Measurements from ENCODE around the gene PCNT. TPM values are rescaled to one million over a fixed set of nuclear protein-coding genes. Genes with fewer than 3 reads are reported as not detected.
A peak's percentile ranks its signal among the peaks of the same experiment; 100 is the strongest.

Gene PCNT
- total and polyA plus RNA-seq, 10 of the 15 experiments (the other 5 are each of a cell fraction or from before 2014, with no cell fraction given), result 2.9 to 39.6 (median 20.5) TPM

- Histone ChIP-seq H3K4me1 (ENCODE audit: control insufficient read depth, insufficient read depth, low read length) (no peaks in the 10 kb centered on the region; the same call in none of the 2 replicates), H3K27ac (ENCODE audit: control insufficient read depth, insufficient read depth) (no peak overlapping the region), H3K9me3 (replicated peaks; ENCODE audit: control insufficient read depth, insufficient read depth, low read length) (no peaks in the 10 kb centered on the region), H2AFZ (ENCODE audit: control insufficient read depth, low read depth, low read length) (no peak overlapping the region), H3K9ac (ENCODE audit: control insufficient read depth, insufficient read depth, low read length) (no peak overlapping the region), H3K36me3 (ENCODE audit: control insufficient read depth in 2 of 2, insufficient read depth in 2 of 2, low read length in 1 of 2) (peaks cover 0 to 5% of the 10 kb centered on the region in 2 experiments; a peak in 1 of 4 replicates), H3K4me2 (ENCODE audit: control insufficient read depth, insufficient read depth) (no peak overlapping the region), H4K20me1 (ENCODE audit: control insufficient read depth, insufficient read depth) (no peaks in the 10 kb centered on the region), H3K4me3 (no peak overlapping the region), H3K79me2 (ENCODE audit: control insufficient read depth, insufficient read depth, low read length) (no peaks in the 10 kb centered on the region; the same call in 1 of the 2 replicates), H3K27me3 (replicated peaks in 1 of 2; ENCODE audit: control insufficient read depth in 2 of 2, insufficient read depth in 2 of 2, low read length in 1 of 2) (no peaks in the 10 kb centered on the region)
- intact Hi-C loops (cut with micrococcal nuclease; ENCODE audit: unreplicated experiment) (no loop called here), in situ Hi-C loops (cut with MboI) (no loop called here)
- peak; percentile 33; the same call in 1 of the 3 replicates for ATAC-seq
- DNase-seq (ENCODE audit: low read depth, low spot score), result no peak
- POLR2A ChIA-PET, result no interaction called here
- CTCF ChIA-PET, result no interaction called here
- BruUV-seq (replicated peaks), result no TSS peak
- RAD21 ChIA-PET (ENCODE audit: unreplicated experiment), result no interaction called here
- SMC1A ChIA-PET (ENCODE audit: uncharacterized antibody, unreplicated experiment), result interaction anchor here (0.6 kb wide), 1 partner anchor 54 kb away, joined by 4 read pairs; no protein-coding TSS in a partner anchor
- FAIRE-seq, result no peak
- TF ChIP-seq SPI1 (IDR thresholded peaks at IDR 0.05; ENCODE audit: borderline replicate concordance, insufficient read depth, low read depth, low read length) (peak; percentile 34; the same call in 1 of the 2 replicates), CBX5 (IDR thresholded peaks at IDR 0.05; ENCODE audit: low read depth) (no peak)
- 74% methylated on average over 2 of the region's 2 CpGs for WGBS (ENCODE audit: insufficient coverage, insufficient replicate concordance, low lambda C conversion rate, missing lambda C conversion rate)
Observed at GRCh38 chr21:46474382-46474781, 150.4 kb downstream of the PCNT start.

GRCh38 chr21:46475296-46475695 lies 151.3 kb downstream of the PCNT start:
- Histone ChIP-seq H3K9ac (ENCODE audit: control insufficient read depth, insufficient read depth, low read length) (no peak overlapping the region), H3K9me3 (replicated peaks; ENCODE audit: control insufficient read depth, insufficient read depth, low read length) (no peaks in the 10 kb centered on the region), H3K27ac (ENCODE audit: control insufficient read depth, insufficient read depth) (no peak overlapping the region), H3K4me1 (ENCODE audit: control insufficient read depth, insufficient read depth, low read length) (no peaks in the 10 kb centered on the region; the same call in none of the 2 replicates), H3K36me3 (ENCODE audit: control insufficient read depth in 2 of 2, insufficient read depth in 2 of 2, low read length in 1 of 2) (peaks cover 0 to 2% of the 10 kb centered on the region in 2 experiments; a peak in 1 of 4 replicates), H3K79me2 (ENCODE audit: control insufficient read depth, insufficient read depth, low read length) (no peaks in the 10 kb centered on the region; the same call in 1 of the 2 replicates), H4K20me1 (ENCODE audit: control insufficient read depth, insufficient read depth) (no peaks in the 10 kb centered on the region), H3K4me3 (no peak overlapping the region), H3K4me2 (ENCODE audit: control insufficient read depth, insufficient read depth) (no peak overlapping the region), H3K27me3 (replicated peaks in 1 of 2; ENCODE audit: control insufficient read depth in 2 of 2, insufficient read depth in 2 of 2, low read length in 1 of 2) (no peaks in the 10 kb centered on the region), H2AFZ (ENCODE audit: control insufficient read depth, low read depth, low read length) (no peak overlapping the region)
- WGBS (ENCODE audit: insufficient coverage, insufficient replicate concordance, low lambda C conversion rate, missing lambda C conversion rate), result 94% methylated on average over 1 of the region's 1 CpG
- intact Hi-C loops (cut with micrococcal nuclease; ENCODE audit: unreplicated experiment), result no loop called here
- no TSS peak for BruUV-seq (replicated peaks)
- CTCF ChIA-PET, result interaction anchor here (0.8 to 1.1 kb wide), 2 partner anchors 10 to 158 kb away, joined by 3 to 4 read pairs; no protein-coding TSS in a partner anchor
- ATAC-seq (no peak), FAIRE-seq (no peak), DNase-seq (ENCODE audit: low read depth, low spot score) (no peak)
- POLR2A ChIA-PET, result no interaction called here
- in situ Hi-C loops (cut with MboI), result no loop called here
- SMC1A ChIA-PET (ENCODE audit: uncharacterized antibody, unreplicated experiment), result interaction anchor here (0.8 to 0.9 kb wide), 2 partner anchors 13 to 25 kb away, joined by 3 read pairs; no protein-coding TSS in a partner anchor
- RAD21 ChIA-PET (ENCODE audit: unreplicated experiment), result no interaction called here
- no peak for TF ChIP-seq NFYB (IDR thresholded peaks at IDR 0.05; ENCODE audit: insufficient read depth, low read depth, low read length)
- TF ChIP-seq BACH1 (IDR thresholded peaks at IDR 0.05; ENCODE audit: borderline replicate concordance), result no peak
- no peak for TF ChIP-seq E2F4 (IDR thresholded peaks at IDR 0.05; ENCODE audit: low read depth, low read length)
- no peak for TF ChIP-seq PRDM15 (CRISPR knock-in tag; IDR thresholded peaks at IDR 0.05)
- no peak for TF ChIP-seq ASH2L (IDR thresholded peaks at IDR 0.05; ENCODE audit: borderline replicate concordance, low read depth)
- TF ChIP-seq USF1 (IDR thresholded peaks at IDR 0.05; ENCODE audit: borderline replicate concordance, extremely low read length, insufficient read depth, low read depth, low read length), result no peak
